ENCODE results near the gene ZNF143. TPM values are rescaled to one million over a fixed set of nuclear protein-coding genes. Genes with fewer than 3 reads are reported as not detected.

Gene ZNF143
- total and polyA plus RNA-seq, 2 of the 13 experiments (the other 11 are each of a cell fraction or from before 2014, with no cell fraction given), result 22.4 to 35.6 TPM

DNA sequence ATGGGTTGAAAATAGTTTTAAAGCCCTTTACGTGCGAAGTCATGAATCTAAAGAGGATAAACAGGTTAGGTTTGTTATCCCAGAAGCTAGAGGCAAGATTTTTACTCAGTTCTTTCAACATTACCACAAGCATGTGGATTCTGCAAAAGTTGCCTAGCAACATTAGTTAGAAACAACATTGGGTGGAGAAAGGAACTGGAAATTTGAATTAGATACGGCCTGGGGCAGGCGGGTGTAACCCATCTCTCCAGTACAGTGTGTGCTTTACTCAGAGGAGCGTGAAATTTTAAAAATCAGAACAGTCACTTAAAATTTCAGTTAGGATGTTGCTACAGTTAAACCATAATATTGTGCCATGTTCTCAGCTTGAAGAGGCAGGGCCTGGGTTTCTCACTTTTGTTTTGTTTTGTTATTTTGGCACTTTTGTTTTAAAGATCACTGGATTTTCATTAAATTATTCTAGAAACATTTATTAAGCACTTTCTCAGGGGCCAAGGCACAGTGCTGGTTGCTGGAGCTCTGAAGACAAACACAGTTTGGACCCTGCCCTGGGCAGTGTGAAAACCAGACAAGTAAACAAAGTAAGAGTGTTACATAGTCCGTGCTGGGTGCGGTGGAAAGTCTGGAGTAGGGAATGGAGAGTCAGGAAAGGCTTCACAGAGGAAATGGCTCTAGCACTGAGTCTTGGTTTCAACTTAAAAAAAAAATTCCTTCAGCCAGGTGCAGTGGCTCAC is 108.2 kb downstream of the ZNF143 start (continued):
- TF ChIP-seq, protein P1, sequence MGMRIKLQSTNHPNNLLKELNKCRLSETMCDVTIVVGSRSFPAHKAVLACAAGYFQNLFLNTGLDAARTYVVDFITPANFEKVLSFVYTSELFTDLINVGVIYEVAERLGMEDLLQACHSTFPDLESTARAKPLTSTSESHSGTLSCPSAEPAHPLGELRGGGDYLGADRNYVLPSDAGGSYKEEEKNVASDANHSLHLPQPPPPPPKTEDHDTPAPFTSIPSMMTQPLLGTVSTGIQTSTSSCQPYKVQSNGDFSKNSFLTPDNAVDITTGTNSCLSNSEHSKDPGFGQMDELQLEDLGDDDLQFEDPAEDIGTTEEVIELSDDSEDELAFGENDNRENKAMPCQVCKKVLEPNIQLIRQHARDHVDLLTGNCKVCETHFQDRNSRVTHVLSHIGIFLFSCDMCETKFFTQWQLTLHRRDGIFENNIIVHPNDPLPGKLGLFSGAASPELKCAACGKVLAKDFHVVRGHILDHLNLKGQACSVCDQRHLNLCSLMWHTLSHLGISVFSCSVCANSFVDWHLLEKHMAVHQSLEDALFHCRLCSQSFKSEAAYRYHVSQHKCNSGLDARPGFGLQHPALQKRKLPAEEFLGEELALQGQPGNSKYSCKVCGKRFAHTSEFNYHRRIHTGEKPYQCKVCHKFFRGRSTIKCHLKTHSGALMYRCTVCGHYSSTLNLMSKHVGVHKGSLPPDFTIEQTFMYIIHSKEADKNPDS (CRISPR knock-in tag; IDR thresholded peaks at IDR 0.05), result no peak
- TF ChIP-seq ZMYM3 (CRISPR knock-in tag; IDR thresholded peaks at IDR 0.05) (peak; percentile 94), DNMT1 (CRISPR knock-in tag; IDR thresholded peaks at IDR 0.05) (no peak), FOXA1 (IDR thresholded peaks at IDR 0.05) (peak; percentile 71), FOXA1 (CRISPR knock-in tag; IDR thresholded peaks at IDR 0.05) (peak; percentile 97), ELF4 (CRISPR knock-in tag; IDR thresholded peaks at IDR 0.05; ENCODE audit: borderline replicate concordance) (no peak), ZNF383 (CRISPR knock-in tag; IDR thresholded peaks at IDR 0.05; ENCODE audit: borderline replicate concordance) (no peak), ZNF335 (CRISPR knock-in tag; IDR thresholded peaks at IDR 0.05) (no peak), HDAC2 (CRISPR knock-in tag; IDR thresholded peaks at IDR 0.05) (peak; percentile 86), ZSCAN5A (CRISPR knock-in tag; IDR thresholded peaks at IDR 0.05; ENCODE audit: borderline replicate concordance) (no peak), RBM22 (optimal IDR thresholded peaks at IDR 0.05; ENCODE audit: low read length) (peak; percentile 36), ZNF33B (CRISPR knock-in tag; IDR thresholded peaks at IDR 0.05) (no peak), NFIB (CRISPR knock-in tag; IDR thresholded peaks at IDR 0.05; ENCODE audit: borderline replicate concordance) (no peak), SRF (IDR thresholded peaks at IDR 0.05; ENCODE audit: low read depth, low read length) (no peak), ZNF629 (CRISPR knock-in tag; conservative IDR thresholded peaks at IDR 0.05) (peak; percentile 61), ZNF652 (CRISPR knock-in tag; IDR thresholded peaks at IDR 0.05; ENCODE audit: borderline replicate concordance, low read depth) (0 out of 2 replicates have a peak, but pooled peaks have one; percentile 28), PBX3 (CRISPR knock-in tag; IDR thresholded peaks at IDR 0.05; ENCODE audit: borderline replicate concordance) (no peak), ZNF337 (CRISPR knock-in tag; IDR thresholded peaks at IDR 0.05; ENCODE audit: borderline replicate concordance, low read depth) (peak; percentile 49; the same call in 1 of the 2 replicates), SSRP1 (CRISPR knock-in tag; IDR thresholded peaks at IDR 0.05) (no peak), SKIL (CRISPR knock-in tag; IDR thresholded peaks at IDR 0.05; ENCODE audit: borderline replicate concordance) (peak; percentile 85)
- TF ChIP-seq, protein P2, sequence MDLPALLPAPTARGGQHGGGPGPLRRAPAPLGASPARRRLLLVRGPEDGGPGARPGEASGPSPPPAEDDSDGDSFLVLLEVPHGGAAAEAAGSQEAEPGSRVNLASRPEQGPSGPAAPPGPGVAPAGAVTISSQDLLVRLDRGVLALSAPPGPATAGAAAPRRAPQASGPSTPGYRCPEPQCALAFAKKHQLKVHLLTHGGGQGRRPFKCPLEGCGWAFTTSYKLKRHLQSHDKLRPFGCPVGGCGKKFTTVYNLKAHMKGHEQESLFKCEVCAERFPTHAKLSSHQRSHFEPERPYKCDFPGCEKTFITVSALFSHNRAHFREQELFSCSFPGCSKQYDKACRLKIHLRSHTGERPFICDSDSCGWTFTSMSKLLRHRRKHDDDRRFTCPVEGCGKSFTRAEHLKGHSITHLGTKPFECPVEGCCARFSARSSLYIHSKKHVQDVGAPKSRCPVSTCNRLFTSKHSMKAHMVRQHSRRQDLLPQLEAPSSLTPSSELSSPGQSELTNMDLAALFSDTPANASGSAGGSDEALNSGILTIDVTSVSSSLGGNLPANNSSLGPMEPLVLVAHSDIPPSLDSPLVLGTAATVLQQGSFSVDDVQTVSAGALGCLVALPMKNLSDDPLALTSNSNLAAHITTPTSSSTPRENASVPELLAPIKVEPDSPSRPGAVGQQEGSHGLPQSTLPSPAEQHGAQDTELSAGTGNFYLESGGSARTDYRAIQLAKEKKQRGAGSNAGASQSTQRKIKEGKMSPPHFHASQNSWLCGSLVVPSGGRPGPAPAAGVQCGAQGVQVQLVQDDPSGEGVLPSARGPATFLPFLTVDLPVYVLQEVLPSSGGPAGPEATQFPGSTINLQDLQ (CRISPR knock-in tag; IDR thresholded peaks at IDR 0.05), result no peak
